Measurements from ENCODE around the gene SPTY2D1.
"Not testable (repeated sequence)": the region's sequence is repeated elsewhere in the genome, so short reads cannot be mapped to it uniquely, and the experiment has no call there.

SPTY2D1 gene

DNA sequence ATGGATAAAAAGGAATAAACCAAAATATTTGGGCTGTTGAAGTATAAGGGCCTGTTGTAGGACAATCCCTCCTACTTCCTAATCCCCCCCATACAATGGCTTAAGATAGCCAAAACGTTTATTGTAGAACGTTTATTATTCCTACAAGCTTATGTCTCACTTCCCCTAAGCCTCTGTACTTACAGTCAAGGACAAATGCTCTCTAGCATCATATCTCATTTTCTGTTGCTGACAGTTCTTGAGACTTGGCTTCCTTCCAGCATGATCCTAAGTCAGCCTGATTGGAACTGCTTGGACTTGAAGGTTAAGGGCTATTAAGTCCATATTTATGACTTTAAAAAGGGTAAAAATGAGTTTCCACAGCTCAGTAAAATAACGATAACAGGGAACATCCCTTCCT is 25.8 kb downstream of the SPTY2D1 start:
- Mint-ChIP-seq H3K4me1 (ENCODE audit: low read depth in 2 of 2) (peaks cover 2% of the 10 kb centered on the region in 2 donors), H3K36me3 (ENCODE audit: insufficient read depth) (peaks cover 73% of the 10 kb centered on the region), H3K27ac (peak overlapping the region in 1 of 2 donors; percentile 31), H3K27me3 (no peaks in the 10 kb centered on the region), H3K9me3 (no peaks in the 10 kb centered on the region), H3K4me3 (no peak overlapping the region)
- DNase-seq (no peak), ATAC-seq (replicated peaks) (no peak)

- H3K9me3 Mint-ChIP-seq: no peaks in the 10 kb centered on the region
- H3K27ac Mint-ChIP-seq: peak overlapping the region in 1 of 2 donors; percentile 53
- no peaks in the 10 kb centered on the region for H3K27me3 Mint-ChIP-seq
- DNase-seq (no peak), ATAC-seq (replicated peaks) (no peak)
- no peak overlapping the region for H3K4me3 Mint-ChIP-seq
- H3K4me1 Mint-ChIP-seq (ENCODE audit: low read depth in 2 of 2): no peaks in the 10 kb centered on the region
- peaks cover 21% of the 10 kb centered on the region for H3K36me3 Mint-ChIP-seq (ENCODE audit: insufficient read depth)
Measured at GRCh38 chr11:18600915-18601569, 33.1 kb downstream of the SPTY2D1 start.

DNA sequence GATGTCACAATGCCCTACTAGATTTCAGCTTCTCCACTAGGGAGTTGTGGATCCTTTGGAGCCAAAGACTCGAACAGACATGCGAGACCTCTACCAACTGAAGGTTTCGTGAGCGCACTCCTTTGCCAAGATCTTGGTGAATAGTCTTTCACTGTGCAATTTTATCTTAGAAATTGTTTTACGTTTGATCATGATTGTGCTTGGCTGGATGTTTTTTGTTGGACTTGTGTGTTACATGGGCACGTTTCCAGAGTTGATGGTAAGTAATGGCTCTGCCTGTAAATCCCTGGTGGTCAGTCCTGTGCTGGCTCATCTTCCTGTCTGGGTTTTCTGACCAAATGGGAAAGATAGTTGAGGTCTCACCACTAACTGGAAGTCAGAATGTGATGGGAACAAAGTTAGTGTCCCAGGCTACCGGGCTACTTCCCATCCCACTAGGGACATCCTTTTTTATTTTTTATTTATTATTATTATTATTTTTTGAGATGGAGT is 34.4 kb downstream of the SPTY2D1 start, which contains the start of gene MISFA:
MISFA (plus strand) TSS at position 51 of the 492 bp plus-strand sequence; CDS start at position 191, 140 bp downstream.
- H3K27me3 Mint-ChIP-seq: no peaks in the 10 kb centered on the region
- H3K27ac Mint-ChIP-seq: peak within 1 kb of the TSS in 1 of 2 donors; percentile 14
- H3K36me3 Mint-ChIP-seq (ENCODE audit: insufficient read depth): peaks cover 9% of the 10 kb centered on the region
- no peaks in the 10 kb centered on the region for H3K4me1 Mint-ChIP-seq (ENCODE audit: low read depth in 2 of 2)
- ATAC-seq (replicated peaks) (no peak), DNase-seq (no peak)
- no peaks in the 10 kb centered on the region for H3K9me3 Mint-ChIP-seq
- H3K4me3 Mint-ChIP-seq: no peak within 1 kb of the TSS

DNA sequence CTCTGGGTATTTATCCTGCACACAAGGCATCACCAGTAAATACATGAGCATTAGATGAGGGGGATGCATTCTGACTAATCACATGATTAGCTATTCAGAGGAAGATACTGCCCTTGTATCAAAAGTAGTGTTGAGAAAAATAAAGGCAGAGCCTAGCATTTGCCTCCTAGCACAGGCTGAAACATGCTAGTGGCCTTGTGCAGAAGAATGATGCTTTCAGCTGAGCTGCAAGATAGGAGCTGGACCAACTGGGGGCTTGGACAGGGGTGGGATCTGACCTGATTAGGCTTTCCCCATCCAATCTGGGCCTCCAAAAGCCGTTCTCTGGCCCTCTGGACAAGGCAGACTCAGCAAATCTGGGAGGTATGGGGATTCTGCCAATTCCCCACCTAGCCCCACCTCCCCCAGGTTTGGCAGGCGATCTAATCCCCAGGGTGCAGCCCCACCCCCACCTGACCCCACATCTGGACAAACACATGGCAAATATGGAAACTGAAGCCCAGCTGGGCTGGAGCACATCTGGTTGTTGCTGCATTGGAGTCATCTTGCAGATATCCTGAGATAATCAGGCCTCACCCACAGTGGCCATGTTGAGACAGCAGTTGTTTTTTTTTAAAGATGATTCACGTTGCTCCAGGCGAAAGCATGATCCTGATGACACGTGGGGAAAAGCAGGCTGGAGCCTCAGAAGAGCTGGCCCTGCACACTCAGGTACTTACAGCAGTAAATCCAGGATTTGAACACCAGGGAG is 39.0 kb downstream of the SPTY2D1 start:
- H3K9me3 Mint-ChIP-seq: no peaks in the 10 kb centered on the region
- H3K4me1 Mint-ChIP-seq (ENCODE audit: low read depth in 2 of 2): no peaks in the 10 kb centered on the region
- H3K4me3 Mint-ChIP-seq: no peak overlapping the region
- H3K27me3 Mint-ChIP-seq: no peaks in the 10 kb centered on the region
- no peak overlapping the region for H3K27ac Mint-ChIP-seq
- ATAC-seq (replicated peaks) (no peak), DNase-seq (no peak)
- H3K36me3 Mint-ChIP-seq (ENCODE audit: insufficient read depth): no peaks in the 10 kb centered on the region

DNA sequence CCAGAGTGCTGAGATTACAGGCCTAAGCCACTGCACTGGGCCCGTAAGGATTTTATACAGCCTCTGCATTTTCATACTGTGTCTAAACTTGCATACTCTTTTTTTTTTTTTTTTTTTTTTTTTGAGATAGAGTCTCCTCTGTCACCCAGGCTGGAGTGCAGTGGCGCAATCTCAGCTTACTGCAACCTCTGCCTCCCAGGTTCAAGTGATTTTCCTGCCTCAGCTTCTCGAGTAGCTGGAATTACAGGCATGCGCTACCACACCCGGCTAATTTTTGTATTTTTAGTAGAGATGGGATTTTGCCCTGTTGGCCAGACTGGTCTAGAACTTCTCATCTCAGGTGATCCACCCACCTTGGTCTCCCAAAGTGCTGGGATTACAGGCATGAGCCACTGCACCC is 40.1 kb downstream of the SPTY2D1 start:
- H3K9me3 Mint-ChIP-seq; H3K4me3 Mint-ChIP-seq; H3K36me3 Mint-ChIP-seq (ENCODE audit: insufficient read depth); H3K4me1 Mint-ChIP-seq (ENCODE audit: low read depth in 2 of 2); ATAC-seq (replicated peaks); H3K27ac Mint-ChIP-seq; H3K27me3 Mint-ChIP-seq; DNase-seq: not testable (repeated sequence)

- Mint-ChIP-seq H3K4me1 (ENCODE audit: low read depth in 2 of 2) (no peaks in the 10 kb centered on the region), H3K27ac (no peak overlapping the region), H3K4me3 (no peak overlapping the region), H3K36me3 (ENCODE audit: insufficient read depth) (no peaks in the 10 kb centered on the region), H3K9me3 (no peaks in the 10 kb centered on the region), H3K27me3 (no peaks in the 10 kb centered on the region)
- ATAC-seq (replicated peaks) (no peak), DNase-seq (no peak)
Measured at GRCh38 chr11:18590571-18590970, 43.6 kb downstream of the SPTY2D1 start.

DNA sequence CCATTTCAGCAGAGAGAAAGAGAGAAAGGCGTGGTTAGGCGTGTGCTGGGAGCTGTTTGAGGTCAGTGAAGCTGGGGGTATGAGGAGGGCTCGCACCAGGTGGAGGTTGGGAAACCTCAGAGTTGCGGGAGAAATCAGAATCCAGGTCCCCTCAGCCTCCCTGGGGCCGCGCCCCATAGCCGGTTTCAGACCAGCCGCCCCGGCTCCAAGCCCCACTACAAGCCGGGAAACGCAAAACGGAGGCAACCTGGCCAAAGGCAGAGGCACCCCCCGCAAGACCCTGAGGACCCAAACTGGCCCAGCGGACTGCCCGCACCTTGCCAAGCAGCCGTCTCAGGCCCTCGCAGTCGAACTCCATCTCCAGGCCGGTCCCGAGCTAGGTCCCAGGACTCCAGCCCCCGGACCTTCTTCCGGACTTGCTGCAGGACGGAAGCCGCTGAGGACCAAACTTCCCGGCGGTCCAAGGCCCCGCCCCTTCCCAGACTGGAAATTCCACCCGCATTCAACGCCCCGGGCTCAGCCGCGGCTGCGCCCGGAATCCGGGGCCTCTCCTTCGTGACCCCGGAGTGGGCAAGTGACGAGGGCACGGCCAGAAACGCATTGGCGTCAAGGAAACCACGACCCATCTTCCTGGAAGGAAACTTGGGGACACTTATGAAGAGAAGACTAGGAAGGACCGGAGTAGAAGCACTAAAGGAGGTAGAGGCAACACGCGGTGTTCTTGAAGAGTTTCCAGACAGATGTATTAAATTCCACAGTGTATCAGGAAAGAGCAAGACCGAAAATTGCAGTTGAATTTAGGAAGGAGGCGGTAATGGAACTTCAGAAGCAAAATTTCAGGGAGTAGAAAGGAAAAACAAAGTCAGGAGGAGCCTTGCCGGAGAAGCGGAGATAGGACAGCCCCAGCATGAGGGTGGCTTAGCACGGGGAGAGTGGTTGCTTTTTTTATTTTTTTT is 45.6 kb downstream of the SPTY2D1 start, which contains the start of gene UEVLD:
UEVLD (minus strand) TSS at position 438 of the 956 bp plus-strand sequence; CDS start at position 358, 80 bp downstream.
- no peaks in the 10 kb centered on the region for H3K4me1 Mint-ChIP-seq (ENCODE audit: low read depth in 2 of 2)
- H3K27ac Mint-ChIP-seq: no peak within 1 kb of the TSS
- H3K9me3 Mint-ChIP-seq: no peaks in the 10 kb centered on the region
- H3K4me3 Mint-ChIP-seq: no peak within 1 kb of the TSS
- H3K27me3 Mint-ChIP-seq: no peaks in the 10 kb centered on the region
- peak; percentile 51 for ATAC-seq (replicated peaks)
- no peaks in the 10 kb centered on the region for H3K36me3 Mint-ChIP-seq (ENCODE audit: insufficient read depth)
- DNase-seq: peak; percentile 36 to 51 (median 44)

- H3K4me1 Mint-ChIP-seq (ENCODE audit: low read depth in 2 of 2): peaks cover 0 to 11% of the 10 kb centered on the region in 2 donors
- peak overlapping the region; percentile 28 to 72 for H3K27ac Mint-ChIP-seq
- ATAC-seq (replicated peaks): no peak
Measured at GRCh38 chr11:18581825-18582224, 52.3 kb downstream of the SPTY2D1 start.

DNA sequence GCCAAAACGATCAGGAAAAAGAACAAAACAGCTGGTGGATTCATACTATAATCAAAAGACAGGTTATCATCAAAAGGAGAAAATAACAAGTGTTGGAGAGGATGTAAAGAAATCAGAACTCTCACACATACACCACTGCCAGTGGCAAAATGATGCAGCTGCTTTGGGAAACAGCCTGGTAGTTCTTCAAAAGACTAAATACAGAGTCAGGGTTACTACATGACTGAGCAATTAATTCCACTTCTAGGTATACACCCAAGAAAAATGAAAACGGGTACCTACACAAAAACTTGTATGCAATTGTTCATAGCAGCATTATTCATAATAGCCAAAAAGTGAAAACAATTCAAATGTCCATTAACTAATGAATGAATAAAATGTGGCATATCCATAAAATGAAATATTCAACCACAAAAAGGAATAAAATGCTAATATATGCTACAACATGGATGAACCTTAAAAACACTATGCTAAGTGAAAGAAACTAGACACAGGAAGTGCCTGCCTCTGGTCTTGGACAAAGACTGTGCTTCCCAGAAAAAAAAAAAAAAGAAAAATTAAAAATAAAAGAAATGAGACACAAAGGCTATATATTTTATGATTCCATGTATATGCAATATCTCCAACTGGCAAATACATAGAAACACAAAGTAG is 53.9 kb downstream of the SPTY2D1 start:
- no peak overlapping the region for H3K4me3 Mint-ChIP-seq
- no peaks in the 10 kb centered on the region for H3K9me3 Mint-ChIP-seq
- H3K27me3 Mint-ChIP-seq: no peaks in the 10 kb centered on the region
- peaks cover 0 to 11% of the 10 kb centered on the region in 2 donors for H3K4me1 Mint-ChIP-seq (ENCODE audit: low read depth in 2 of 2)
- ATAC-seq (replicated peaks) (no peak), DNase-seq (no peak)
- H3K27ac Mint-ChIP-seq: peak overlapping the region in 1 of 2 donors; percentile 88
- peaks cover 11% of the 10 kb centered on the region for H3K36me3 Mint-ChIP-seq (ENCODE audit: insufficient read depth)

More at GRCh38 chr11:18581825-18582224, 52.3 kb downstream of the SPTY2D1 start:
- H3K4me3 Mint-ChIP-seq: no peak overlapping the region
- H3K36me3 Mint-ChIP-seq (ENCODE audit: insufficient read depth): peaks cover 9% of the 10 kb centered on the region
- DNase-seq: no peak
- H3K27me3 Mint-ChIP-seq: no peaks in the 10 kb centered on the region
- no peaks in the 10 kb centered on the region for H3K9me3 Mint-ChIP-seq

GRCh38 chr11:18578975-18579598 is 55.1 kb downstream of the SPTY2D1 start:
- peak; percentile 76 for ATAC-seq (replicated peaks)
- peaks cover 13% of the 10 kb centered on the region for H3K36me3 Mint-ChIP-seq (ENCODE audit: insufficient read depth)
- peaks cover 0 to 11% of the 10 kb centered on the region in 2 donors for H3K4me1 Mint-ChIP-seq (ENCODE audit: low read depth in 2 of 2)
- H3K9me3 Mint-ChIP-seq: no peaks in the 10 kb centered on the region
- no peak for DNase-seq
- H3K27me3 Mint-ChIP-seq: no peaks in the 10 kb centered on the region
- H3K4me3 Mint-ChIP-seq: peak overlapping the region; percentile 50 to 70
- H3K27ac Mint-ChIP-seq: peak overlapping the region; percentile 88 to 90

- ATAC-seq (replicated peaks) (no peak), DNase-seq (no peak)
- Mint-ChIP-seq H3K4me1 (ENCODE audit: low read depth in 2 of 2) (peaks cover 7 to 8% of the 10 kb centered on the region in 2 donors), H3K27me3 (no peaks in the 10 kb centered on the region), H3K4me3 (no peak overlapping the region), H3K36me3 (ENCODE audit: insufficient read depth) (peaks cover 20% of the 10 kb centered on the region), H3K27ac (peak overlapping the region in 1 of 2 donors; percentile 29), H3K9me3 (no peaks in the 10 kb centered on the region)
Measured at GRCh38 chr11:18575361-18575760, 58.8 kb downstream of the SPTY2D1 start.

DNA sequence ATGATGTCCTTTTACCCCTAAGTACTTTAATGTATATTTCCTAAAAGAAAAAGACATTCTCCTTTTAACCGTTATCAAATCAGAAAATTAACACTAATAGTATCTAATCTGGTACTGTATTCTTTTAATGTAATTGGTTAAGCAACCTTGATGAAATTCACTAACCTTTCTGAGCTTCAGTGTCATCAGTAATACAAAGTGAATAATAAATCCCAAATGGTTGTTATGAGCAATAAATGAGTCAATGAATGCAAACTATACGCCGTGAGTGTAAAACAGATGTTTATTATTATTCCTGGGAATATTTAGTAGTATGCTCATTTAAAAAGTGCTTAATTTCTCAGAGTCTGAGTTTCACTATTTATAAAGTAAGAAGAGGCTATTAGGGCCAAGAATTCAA is 67.1 kb downstream of the SPTY2D1 start:
- peaks cover 30% of the 10 kb centered on the region for H3K36me3 Mint-ChIP-seq (ENCODE audit: insufficient read depth)
- H3K27ac Mint-ChIP-seq: no peak overlapping the region
- ATAC-seq (replicated peaks) (no peak), DNase-seq (no peak)
- no peaks in the 10 kb centered on the region for H3K27me3 Mint-ChIP-seq
- H3K4me3 Mint-ChIP-seq: no peak overlapping the region
- H3K9me3 Mint-ChIP-seq: no peaks in the 10 kb centered on the region
- no peaks in the 10 kb centered on the region for H3K4me1 Mint-ChIP-seq (ENCODE audit: low read depth in 2 of 2)
